Mucosa of descending colon (tissue), 3 donors: ENCODE measurements around the gene BCL11A. TPM values are rescaled to one million over a fixed set of nuclear protein-coding genes. Genes with fewer than 3 reads are reported as not detected.

Experiments used
- ATAC-seq: fragments of 200-7000 bp; cut with Tn5 transposase; one replicate; pipeline ENCODE4 v1.9.1; 2020; ENCODE audit warnings: mild to moderate bottlenecking, moderate library complexity
- DNase-seq, 3 donors: peaks; one replicate each; pipeline ENCODE4 v3.0.0-alpha.2; 2020
- H3K36me3 ChIP-seq: fragments of 200-600 bp; one replicate; pipeline ENCODE4 v1.8.0; 2021; ENCODE audit warnings: low read depth, mild to moderate bottlenecking
- H3K4me1 ChIP-seq: fragments of 200-600 bp; one replicate; pipeline ENCODE4 v1.8.0; 2021; ENCODE audit warnings: low read depth, mild to moderate bottlenecking
- H3K4me3 ChIP-seq: fragments of 200-600 bp; one replicate; pipeline ENCODE4 v1.8.0; 2021; ENCODE audit warnings: mild to moderate bottlenecking
- H3K9me3 ChIP-seq: fragments of 200-600 bp; one replicate; pipeline ENCODE4 v1.8.0; 2021; ENCODE audit warnings: mild to moderate bottlenecking
- CTCF ChIP-seq: fragments of 200-600 bp; IDR thresholded peaks from one replicate; pipeline ENCODE4 v1.8.0; 2022; ENCODE audit warnings: antibody characterized with exemption, mild to moderate bottlenecking
- intact Hi-C, 2 donors: fragments of 100-400 bp; cut with DNase I in 1 of 2; cut with micrococcal nuclease in 1 of 2; formaldehyde crosslinking; loops; one replicate each; pipeline versions ENCODE4 v1.11.0 to v1.11.1; 2022; cut with DNase I, micrococcal nuclease
- total RNA-seq, 3 donors: library from RNA; stranded (reverse); fragmentation: NEBNext Ultra II Directional in 2 of 3; extraction: Animal tissue kit (Norgen Biotek cat#: 25700) in 2 of 3; gene quantifications; one replicate each; pipeline versions ENCODE4 v1.2.1 to v1.2.4, GENCODE V29; 2021 to 2023
- donor health status: DM: no; HTN: no; CAD: no; lungs with moderate emphysema.
- donor health status: DM: no; HTN: no; CAD: no.
- donor health status: DM: no; HTN: yes; CAD: no.

Gene BCL11A
- total RNA-seq, 3 donors from 2014 or later, result 22.8 to 59.6 (median 40.7) TPM

GRCh38 chr2:60533101-60534051 lies 20.1 kb downstream of the BCL11A start:
- Histone ChIP-seq H3K4me3 (no peak overlapping the region), H3K4me1 (peaks cover 35% of the 10 kb centered on the region), H3K36me3 (no peaks in the 10 kb centered on the region), H3K9me3 (no peaks in the 10 kb centered on the region)
- no peak for TF ChIP-seq CTCF
- no peak for ATAC-seq
- DNase-seq, result no peak
- intact Hi-C loops, result no loop called here

- intact Hi-C loops, result no loop called here
- Histone ChIP-seq H3K4me1 (peaks cover 35% of the 10 kb centered on the region), H3K4me3 (no peak overlapping the region), H3K36me3 (no peaks in the 10 kb centered on the region), H3K9me3 (no peaks in the 10 kb centered on the region)
- no peak for DNase-seq
- no peak for TF ChIP-seq CTCF
- no peak for ATAC-seq
Observed at GRCh38 chr2:60532421-60532820, 21.0 kb downstream of the BCL11A start.

- H3K36me3 ChIP-seq, result no peaks in the 10 kb centered on the region
- no peaks in the 10 kb centered on the region for H3K9me3 ChIP-seq
- intact Hi-C loops, result no loop called here
- peak; percentile 54 for ATAC-seq
- DNase-seq, result peak; percentile 65 to 73 (median 72)
- no peak for TF ChIP-seq CTCF
- H3K4me3 ChIP-seq, result no peak overlapping the region
- H3K4me1 ChIP-seq, result peaks cover 35% of the 10 kb centered on the region
Observed at GRCh38 chr2:60531701-60532133, 21.7 kb downstream of the BCL11A start.

GRCh38 chr2:60530660-60531281 lies 22.7 kb downstream of the BCL11A start:
- DNase-seq (peak; percentile 83 to 97 (median 87)), ATAC-seq (peak; percentile 84)
- Histone ChIP-seq H3K9me3 (no peaks in the 10 kb centered on the region), H3K4me1 (peaks cover 35% of the 10 kb centered on the region), H3K4me3 (no peak overlapping the region), H3K36me3 (no peaks in the 10 kb centered on the region)
- TF ChIP-seq CTCF, result no peak
- intact Hi-C loops, result no loop called here

- H3K4me3 ChIP-seq, result no peak overlapping the region
- no peaks in the 10 kb centered on the region for H3K36me3 ChIP-seq
- DNase-seq (peak; percentile 74 to 85 (median 78)), ATAC-seq (peak; percentile 78)
- H3K9me3 ChIP-seq, result no peaks in the 10 kb centered on the region
- intact Hi-C loops, result no loop called here
- TF ChIP-seq CTCF, result no peak
- H3K4me1 ChIP-seq, result peaks cover 35% of the 10 kb centered on the region
Observed at GRCh38 chr2:60529785-60530627, 23.4 kb downstream of the BCL11A start.
